HEK293T (cell line): ENCODE measurements around the gene NEDD9.

Source experiments
- ARNT ChIP-seq: fragments of 450-650 bp; IDR thresholded peaks from 2 replicates; pipeline ENCODE4 v1.6.1; 2017; ENCODE audit warnings: mild to moderate bottlenecking
- BHLHE40 ChIP-seq: fragments of 450-650 bp; IDR thresholded peaks from 2 replicates; pipeline ENCODE4 v1.6.1; 2016; ENCODE audit warnings: mild to moderate bottlenecking, moderate library complexity, borderline replicate concordance
- FOXK2 ChIP-seq: fragments of 450-650 bp; IDR thresholded peaks from 2 replicates; pipeline ENCODE4 v1.6.1; 2016; ENCODE audit warnings: mild to moderate bottlenecking
- FOXM1 ChIP-seq: fragments of 450-650 bp; IDR thresholded peaks from 2 replicates; pipeline ENCODE4 v1.6.1; 2017; ENCODE audit warnings: mild to moderate bottlenecking, borderline replicate concordance
- ZNF384 ChIP-seq: fragments of 450-650 bp; IDR thresholded peaks from 2 replicates; pipeline ENCODE4 v1.6.1; 2016

DNA sequence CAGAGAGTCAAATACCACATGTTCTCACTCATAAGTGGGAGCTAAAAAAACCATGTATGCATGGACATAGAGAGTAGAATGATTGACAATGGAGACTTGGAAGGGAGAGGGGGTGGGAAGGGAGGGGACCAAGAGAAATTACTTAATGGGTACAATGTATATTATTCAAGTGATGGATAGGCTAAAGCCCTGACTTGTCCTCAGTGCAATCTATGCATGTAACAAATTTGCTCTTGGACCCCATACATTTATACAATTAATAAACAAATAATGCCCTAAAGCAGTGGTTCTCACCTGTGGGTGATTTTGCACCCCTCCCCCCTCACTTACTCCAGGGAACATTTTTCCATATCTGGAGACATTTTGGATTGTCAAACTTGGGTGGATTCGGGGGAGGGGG lies 33.5 kb upstream of the NEDD9 start:
- TF ChIP-seq FOXM1 (no peak), ZNF384 (no peak), BHLHE40 (no peak), ARNT (no peak), FOXK2 (no peak)
